Breast epithelium (tissue), 4 donors: ENCODE data around the gene CENPQ. TPM values are rescaled to one million over a fixed set of nuclear protein-coding genes. Genes with fewer than 3 reads are reported as not detected.

ENCODE experiments used
- DNase-seq, 2 donors: peaks; one replicate each; pipeline ENCODE4 v3.0.0-alpha.2; 2019; ENCODE audit warnings: low spot score in 2 of 2
- H3K27ac ChIP-seq, 2 donors: fragments of 200-600 bp; sonication (generic) in 1 of 2; one replicate each; pipeline ENCODE4 v1.5.1; 2016 to 2019; ENCODE audit warnings: mild to moderate bottlenecking in 1 of 2
- H3K27me3 ChIP-seq, 2 donors: fragments of 200-600 bp; sonication (generic) in 1 of 2; one replicate each; pipeline versions ENCODE4 v1.5.1 to v1.6.0; 2017 to 2019; ENCODE audit warnings: control low read depth in 1 of 2, mild to moderate bottlenecking in 1 of 2
- H3K36me3 ChIP-seq: fragments of 200-600 bp; one replicate; pipeline ENCODE4 v1.5.1; 2019
- H3K4me1 ChIP-seq, 2 donors: fragments of 200-600 bp; sonication (generic); one replicate each; pipeline ENCODE4 v1.5.1; 2016 to 2019; ENCODE audit warnings: control low read depth in 1 of 2
- H3K4me3 ChIP-seq, 3 donors: fragments of 200-600 bp; sonication (generic); 1 replicate in 2 of 3; 2 replicates in 1 of 3; pipeline ENCODE4 v1.5.1; 2016 to 2019; ENCODE audit warnings: mild to moderate bottlenecking in 3 of 3, moderate library complexity in 2 of 3
- H3K9me3 ChIP-seq, 2 donors: fragments of 200-600 bp; sonication (generic) in 1 of 2; one replicate each; pipeline ENCODE4 v1.5.1; 2016 to 2019; ENCODE audit warnings: control low read depth in 1 of 2
- CTCF ChIP-seq, 3 donors: fragments of 450-650 bp; IDR thresholded peaks; one replicate each; pipeline ENCODE4 v1.5.1; 2016 to 2017; ENCODE audit warnings: antibody characterized with exemption in 3 of 3, mild to moderate bottlenecking in 3 of 3, moderate library complexity in 3 of 3
- POLR2A ChIP-seq: fragments of 450-650 bp; IDR thresholded peaks from one replicate; pipeline ENCODE4 v1.6.1; 2016; ENCODE audit warnings: antibody characterized with exemption, mild to moderate bottlenecking, moderate library complexity
- POLR2AphosphoS5 ChIP-seq, 3 donors: sonication (generic); formaldehyde crosslinking; IDR thresholded peaks; one replicate each; pipeline ENCODE4 v1.6.1; 2017; ENCODE audit warnings: antibody characterized with exemption in 3 of 3
- intact Hi-C: fragments of 100-400 bp; cut with DNase I; formaldehyde crosslinking; loops from one replicate; pipeline ENCODE4 v1.15.1; 2023; ENCODE audit warnings: low total_unique reads
- total RNA-seq, 3 donors: library from RNA; depleted of rRNA; stranded (reverse); fragments of >200 nt; gene quantifications; one replicate each; pipeline ENCODE4 v1.1.0, GENCODE V29; 2016

CENPQ gene
- total RNA-seq, 3 donors from 2014 or later: 2.9 to 9.7 (median 6.4) TPM

- no peak overlapping the region for H3K27ac ChIP-seq
- no peaks in the 10 kb centered on the region for H3K36me3 ChIP-seq
- no peaks in the 10 kb centered on the region for H3K27me3 ChIP-seq
- H3K4me1 ChIP-seq: no peaks in the 10 kb centered on the region
- TF ChIP-seq CTCF (IDR thresholded peaks at IDR 0.05) (no peak), POLR2A (no peak), POLR2AphosphoS5 (IDR thresholded peaks at IDR 0.05) (no peak)
- no peak for DNase-seq
- intact Hi-C loops: no loop called here
- no peaks in the 10 kb centered on the region for H3K9me3 ChIP-seq
- H3K4me3 ChIP-seq: no peak overlapping the region
Observed at GRCh38 chr6:49541210-49541724, 78.1 kb downstream of the CENPQ start.

DNA sequence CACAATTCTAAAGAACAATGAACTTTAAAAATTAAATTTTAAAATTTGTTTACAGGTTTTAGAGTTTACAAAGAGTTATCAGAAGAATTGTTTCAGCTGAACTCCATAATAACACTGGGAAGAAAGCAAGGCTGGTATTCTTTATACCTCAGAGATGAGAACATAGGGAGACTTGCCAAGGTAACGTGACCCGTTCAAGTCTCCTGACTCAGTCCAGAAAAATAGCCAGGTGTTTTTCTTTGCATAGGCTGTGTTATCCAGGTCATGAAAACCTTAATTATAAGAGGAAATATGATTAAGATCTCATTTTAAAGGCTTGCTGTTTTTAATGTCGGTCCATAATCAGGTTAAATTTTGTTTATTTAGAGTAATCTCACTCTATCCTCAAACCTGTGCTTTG is 78.8 kb downstream of the CENPQ start:
- no peak for TF ChIP-seq POLR2A
- Histone ChIP-seq H3K9me3 (no peaks in the 10 kb centered on the region), H3K36me3 (no peaks in the 10 kb centered on the region), H3K4me3 (no peak overlapping the region), H3K27me3 (no peaks in the 10 kb centered on the region), H3K27ac (no peak overlapping the region), H3K4me1 (no peaks in the 10 kb centered on the region)
- DNase-seq: no peak
- intact Hi-C loops: no loop called here

Other genes with a start within 250 kb of the CENPQ start
- gene MMUT, start 117 bp upstream of the CENPQ start, total RNA-seq: 10 to 100 TPM; 15.1 to 23.2 (median 17.0) TPM
- not detected for gene GLYATL3, start 36.6 kb downstream of the CENPQ start, total RNA-seq
- gene C6orf141, start 87.3 kb downstream of the CENPQ start, total RNA-seq: 10 to 100 TPM in 1 of 3 donors, 1 to 10 TPM in 2; 6.1 to 25.9 (median 9.4) TPM
- not detected for gene RHAG, start 173.5 kb downstream of the CENPQ start, total RNA-seq